PC-9 (cell line): Measurements from ENCODE around the gene STC2.

ENCODE experiments used
- EZH2 ChIP-seq: fragments of 200-600 bp; sonication (generic); IDR thresholded peaks from 2 replicates; pipeline ENCODE4 v1.8.0; 2017; ENCODE audit warnings: antibody characterized with exemption, low read depth
- TF ChIP-seq, protein P1 (sequence below): fragments of 200-600 bp; sonication (generic); conservative IDR thresholded peaks from 2 replicates; pipeline ENCODE4 v1.6.1; 2017; ENCODE audit warnings: mixed run types, antibody characterized with exemption, mild to moderate bottlenecking, moderate library complexity

DNA sequence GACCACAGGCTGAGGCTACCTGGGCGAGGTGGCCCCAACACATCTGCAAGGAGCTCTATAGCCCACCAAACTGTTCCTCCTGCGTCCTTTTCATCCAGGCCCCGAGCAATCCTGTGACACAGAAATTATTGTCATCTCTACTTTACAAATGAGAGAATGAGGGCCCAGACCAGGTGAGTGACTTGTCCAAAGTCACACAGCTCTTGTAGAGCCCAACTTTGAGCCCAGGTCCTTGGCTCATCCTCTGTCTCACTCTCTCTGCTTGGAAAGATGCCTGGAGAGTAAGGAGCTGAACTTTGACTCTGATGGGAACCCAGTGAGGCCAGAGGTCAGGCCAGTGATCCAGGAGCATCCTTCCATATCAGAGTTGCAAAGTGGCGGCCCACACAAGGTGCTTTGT is 39.6 kb downstream of the STC2 start:
- TF ChIP-seq, protein P1, sequence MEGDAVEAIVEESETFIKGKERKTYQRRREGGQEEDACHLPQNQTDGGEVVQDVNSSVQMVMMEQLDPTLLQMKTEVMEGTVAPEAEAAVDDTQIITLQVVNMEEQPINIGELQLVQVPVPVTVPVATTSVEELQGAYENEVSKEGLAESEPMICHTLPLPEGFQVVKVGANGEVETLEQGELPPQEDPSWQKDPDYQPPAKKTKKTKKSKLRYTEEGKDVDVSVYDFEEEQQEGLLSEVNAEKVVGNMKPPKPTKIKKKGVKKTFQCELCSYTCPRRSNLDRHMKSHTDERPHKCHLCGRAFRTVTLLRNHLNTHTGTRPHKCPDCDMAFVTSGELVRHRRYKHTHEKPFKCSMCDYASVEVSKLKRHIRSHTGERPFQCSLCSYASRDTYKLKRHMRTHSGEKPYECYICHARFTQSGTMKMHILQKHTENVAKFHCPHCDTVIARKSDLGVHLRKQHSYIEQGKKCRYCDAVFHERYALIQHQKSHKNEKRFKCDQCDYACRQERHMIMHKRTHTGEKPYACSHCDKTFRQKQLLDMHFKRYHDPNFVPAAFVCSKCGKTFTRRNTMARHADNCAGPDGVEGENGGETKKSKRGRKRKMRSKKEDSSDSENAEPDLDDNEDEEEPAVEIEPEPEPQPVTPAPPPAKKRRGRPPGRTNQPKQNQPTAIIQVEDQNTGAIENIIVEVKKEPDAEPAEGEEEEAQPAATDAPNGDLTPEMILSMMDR = no peak
- no peak for TF ChIP-seq EZH2
